Endodermal cell (in vitro differentiated cells): ENCODE results near the gene RNLS. TPM values are rescaled to one million over a fixed set of nuclear protein-coding genes. Genes with fewer than 3 reads are reported as not detected.

Experiments used
- DNase-seq: peaks from one replicate; pipeline ENCODE4 v3.0.0-alpha.2; 2017
- H3K27ac ChIP-seq: 2 replicates; pipeline ENCODE4 v1.5.1; 2013; ENCODE audit warnings: mild to moderate bottlenecking, low read depth, low read length, moderate library complexity
- H3K27me3 ChIP-seq: 2 replicates; pipeline ENCODE4 v1.6.1; 2013; ENCODE audit warnings: mild to moderate bottlenecking, low read length, moderate library complexity; ENCODE audit not compliant: insufficient read depth, control insufficient read depth, poor library complexity, severe bottlenecking
- H3K36me3 ChIP-seq: 2 replicates; pipeline ENCODE4 v1.7.0; 2013; ENCODE audit warnings: mild to moderate bottlenecking, low read length, moderate library complexity; ENCODE audit not compliant: control insufficient read depth, insufficient read depth
- H3K4me1 ChIP-seq: one replicate; pipeline ENCODE4 v1.7.0; 2013; ENCODE audit warnings: low read length; ENCODE audit not compliant: control insufficient read depth, insufficient read depth
- H3K4me3 ChIP-seq: 2 replicates; pipeline ENCODE4 v1.5.1; 2013; ENCODE audit warnings: mild to moderate bottlenecking, low read length, moderate library complexity
- H3K9ac ChIP-seq: 2 replicates; pipeline ENCODE4 v1.6.1; 2013; ENCODE audit warnings: mild to moderate bottlenecking, low read length, moderate library complexity; ENCODE audit not compliant: poor library complexity, severe bottlenecking; ENCODE audit errors: extremely low read depth
- H3K9me3 ChIP-seq: 2 replicates; pipeline ENCODE4 v1.6.1; 2013; ENCODE audit warnings: mild to moderate bottlenecking, low read length, moderate library complexity; ENCODE audit not compliant: control insufficient read depth
- H3K27ac Mint-ChIP-seq: 2 replicates; pipeline ENCODE4 v1.8.0; 2020; ENCODE audit warnings: mixed read lengths
- H3K27me3 Mint-ChIP-seq: 2 replicates; pipeline ENCODE4 v1.8.0; 2021; ENCODE audit warnings: mild to moderate bottlenecking, mixed read lengths; ENCODE audit not compliant: insufficient read depth
- H3K36me3 Mint-ChIP-seq: 2 replicates; pipeline ENCODE4 v1.8.0; 2020; ENCODE audit warnings: low read depth, mixed read lengths
- H3K4me1 Mint-ChIP-seq: 2 replicates; pipeline ENCODE4 v1.8.0; 2020; ENCODE audit warnings: mixed read lengths
- H3K4me3 Mint-ChIP-seq: 2 replicates; pipeline ENCODE4 v1.8.0; 2020; ENCODE audit warnings: mild to moderate bottlenecking, moderate library complexity, mixed read lengths
- H3K9me3 Mint-ChIP-seq: 2 replicates; pipeline ENCODE4 v1.8.0; 2020; ENCODE audit warnings: mild to moderate bottlenecking, mixed read lengths
- CTCF ChIP-seq: fragments of 200-600 bp; sonication (generic); conservative IDR thresholded peaks from 2 replicates; pipeline ENCODE4 v1.5.0; 2021; ENCODE audit warnings: antibody characterized with exemption, mild to moderate bottlenecking
- WGBS, 2 experiments: methylation state at CpG; one replicate each; pipeline versions ENCODE4 v1.1.5 to v1.1.7; 2013; ENCODE audit warnings: missing lambda C conversion rate in 2 of 2, mixed read lengths in 1 of 2; ENCODE audit not compliant: insufficient coverage in 1 of 2, insufficient read length in 1 of 2; 5-methylcytosine and 5-hydroxymethylcytosine counted together
- total RNA-seq, 2 donors: library from RNA; stranded (reverse); fragmentation: NEBNext Ultra II Directional in 1 of 2; extraction: Animal tissue kit (Norgen Biotek cat#: 25700) in 1 of 2; gene quantifications; 2 replicates in 1 of 2; 3 replicates in 1 of 2; pipeline ENCODE4 v1.2.1, GENCODE V29; 2021

RNLS gene
- total RNA-seq, 2 donors from 2014 or later = 10.1 to 12.3 TPM

- WGBS, 2 experiments = 100% methylated on average over 1 to 2 of the region's 2 CpGs
- peaks cover 7% of the 10 kb centered on the region for H3K4me1 Mint-ChIP-seq
- H3K27me3 ChIP-seq = no peaks in the 10 kb centered on the region
- H3K4me1 ChIP-seq = peaks cover 15% of the 10 kb centered on the region
- H3K4me3 ChIP-seq = peak overlapping the region; percentile 12
- H3K9ac ChIP-seq = no peak overlapping the region
- H3K4me3 Mint-ChIP-seq = no peak overlapping the region
- H3K27me3 Mint-ChIP-seq = no peaks in the 10 kb centered on the region
- H3K36me3 Mint-ChIP-seq = peaks cover 5% of the 10 kb centered on the region
- no peaks in the 10 kb centered on the region for H3K36me3 ChIP-seq
- H3K9me3 ChIP-seq = peaks cover 19% of the 10 kb centered on the region
- H3K27ac ChIP-seq = no peak overlapping the region
- TF ChIP-seq CTCF = no peak
- DNase-seq = no peak
- peaks cover 15% of the 10 kb centered on the region for H3K9me3 Mint-ChIP-seq
- H3K27ac Mint-ChIP-seq = no peak overlapping the region
Observed at GRCh38 chr10:88382699-88383098, 200.4 kb downstream of the RNLS start.

- Histone ChIP-seq H3K27me3 (no peaks in the 10 kb centered on the region), H3K4me3 (no peak overlapping the region), H3K36me3 (no peaks in the 10 kb centered on the region), H3K9ac (no peak overlapping the region), H3K4me1 (peaks cover 7% of the 10 kb centered on the region), H3K9me3 (peaks cover 19% of the 10 kb centered on the region), H3K27ac (no peak overlapping the region)
- 87% methylated on average over 2 of the region's 2 CpGs; no CpG with 5 or more reads in 1 of the 2 experiments for WGBS, 2 experiments
- Mint-ChIP-seq H3K9me3 (peaks cover 15% of the 10 kb centered on the region), H3K27me3 (no peaks in the 10 kb centered on the region), H3K27ac (no peak overlapping the region), H3K36me3 (peaks cover 5% of the 10 kb centered on the region), H3K4me3 (no peak overlapping the region), H3K4me1 (peaks cover 19% of the 10 kb centered on the region)
- DNase-seq = no peak
- no peak for TF ChIP-seq CTCF
Observed at GRCh38 chr10:88379575-88379974, 203.5 kb downstream of the RNLS start.

- Histone ChIP-seq H3K36me3 (no peaks in the 10 kb centered on the region), H3K9me3 (peaks cover 7% of the 10 kb centered on the region), H3K9ac (no peak overlapping the region), H3K4me1 (peaks cover 14% of the 10 kb centered on the region), H3K4me3 (no peak overlapping the region), H3K27ac (no peak overlapping the region), H3K27me3 (no peaks in the 10 kb centered on the region)
- Mint-ChIP-seq H3K27me3 (no peaks in the 10 kb centered on the region), H3K9me3 (peaks cover 5% of the 10 kb centered on the region), H3K27ac (no peak overlapping the region), H3K36me3 (peaks cover 4% of the 10 kb centered on the region), H3K4me3 (no peak overlapping the region), H3K4me1 (peaks cover 27% of the 10 kb centered on the region)
- DNase-seq = no peak
- 90% methylated on average over 1 of the region's 1 CpG; no CpG with 5 or more reads in 1 of the 2 experiments for WGBS, 2 experiments
- TF ChIP-seq CTCF = no peak
Observed at GRCh38 chr10:88377510-88377909, 205.6 kb downstream of the RNLS start.
